NB4 (cell line): Measurements from ENCODE around the gene CTTNBP2NL.

Experiments
- DNase-seq: peaks from one replicate; pipeline ENCODE4 v3.0.0; 2010; ENCODE audit warnings: low read depth
- H3K4me3 ChIP-seq: one replicate; pipeline ENCODE4 v1.5.1; 2011; ENCODE audit warnings: mild to moderate bottlenecking, low read depth, low read length, moderate library complexity
- MAX ChIP-seq: IDR thresholded peaks from 2 replicates; pipeline ENCODE4 v1.6.1; 2011; ENCODE audit warnings: low read depth, low read length
- MYC ChIP-seq: IDR thresholded peaks from 2 replicates; pipeline ENCODE4 v1.6.1; 2011; ENCODE audit warnings: low read depth, low read length
- POLR2A ChIP-seq: IDR thresholded peaks from 2 replicates; pipeline ENCODE4 v1.6.1; 2011; ENCODE audit warnings: mild to moderate bottlenecking; ENCODE audit not compliant: insufficient read length; ENCODE audit errors: extremely low read depth
- TF ChIP-seq, protein P1 (sequence below): IDR thresholded peaks from one replicate; pipeline ENCODE4 v1.5.1; 2012; ENCODE audit warnings: low read depth, low read length

CTTNBP2NL gene

GRCh38 chr1:112505878-112506277, 109.9 kb downstream of the CTTNBP2NL start:
- no peak for DNase-seq
- H3K4me3 ChIP-seq, result no peak overlapping the region
- TF ChIP-seq MYC, result no peak
- TF ChIP-seq, protein P1, sequence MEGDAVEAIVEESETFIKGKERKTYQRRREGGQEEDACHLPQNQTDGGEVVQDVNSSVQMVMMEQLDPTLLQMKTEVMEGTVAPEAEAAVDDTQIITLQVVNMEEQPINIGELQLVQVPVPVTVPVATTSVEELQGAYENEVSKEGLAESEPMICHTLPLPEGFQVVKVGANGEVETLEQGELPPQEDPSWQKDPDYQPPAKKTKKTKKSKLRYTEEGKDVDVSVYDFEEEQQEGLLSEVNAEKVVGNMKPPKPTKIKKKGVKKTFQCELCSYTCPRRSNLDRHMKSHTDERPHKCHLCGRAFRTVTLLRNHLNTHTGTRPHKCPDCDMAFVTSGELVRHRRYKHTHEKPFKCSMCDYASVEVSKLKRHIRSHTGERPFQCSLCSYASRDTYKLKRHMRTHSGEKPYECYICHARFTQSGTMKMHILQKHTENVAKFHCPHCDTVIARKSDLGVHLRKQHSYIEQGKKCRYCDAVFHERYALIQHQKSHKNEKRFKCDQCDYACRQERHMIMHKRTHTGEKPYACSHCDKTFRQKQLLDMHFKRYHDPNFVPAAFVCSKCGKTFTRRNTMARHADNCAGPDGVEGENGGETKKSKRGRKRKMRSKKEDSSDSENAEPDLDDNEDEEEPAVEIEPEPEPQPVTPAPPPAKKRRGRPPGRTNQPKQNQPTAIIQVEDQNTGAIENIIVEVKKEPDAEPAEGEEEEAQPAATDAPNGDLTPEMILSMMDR, result no peak
- TF ChIP-seq MAX, result no peak
- TF ChIP-seq POLR2A, result no peak

DNA sequence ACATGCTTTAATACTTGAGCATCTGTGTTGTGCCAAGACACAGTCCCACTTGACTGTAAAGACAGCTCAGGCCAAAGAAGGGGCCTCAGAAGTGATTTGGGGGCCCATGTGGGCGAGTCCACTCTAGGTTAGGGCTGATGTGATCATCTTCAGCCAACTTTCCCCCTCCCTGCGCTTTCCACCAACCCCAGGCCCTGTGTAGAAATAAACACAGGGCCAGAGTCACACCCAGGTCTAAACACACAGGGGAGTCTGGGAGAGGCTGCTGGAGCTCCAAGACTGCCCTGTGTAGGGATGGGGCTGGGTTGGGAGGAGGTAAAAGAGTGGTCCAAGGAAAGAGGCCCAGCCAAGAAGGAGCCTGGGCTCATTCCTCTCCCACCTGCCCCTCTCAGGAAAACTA, 110.3 kb downstream of the CTTNBP2NL start:
- H3K4me3 ChIP-seq, result no peak overlapping the region
- no peak for TF ChIP-seq POLR2A
- TF ChIP-seq MAX, result no peak
- TF ChIP-seq, protein P1, result no peak
- TF ChIP-seq MYC, result no peak

GRCh38 chr1:112506731-112507130, 110.7 kb downstream of the CTTNBP2NL start:
- DNase-seq, result no peak
- no peak overlapping the region for H3K4me3 ChIP-seq
- no peak for TF ChIP-seq MAX
- no peak for TF ChIP-seq MYC
- TF ChIP-seq, protein P1, result no peak
- TF ChIP-seq POLR2A, result no peak

More for the DNA sequence above, 110.3 kb downstream of the CTTNBP2NL start:
- no peak for DNase-seq

DNA sequence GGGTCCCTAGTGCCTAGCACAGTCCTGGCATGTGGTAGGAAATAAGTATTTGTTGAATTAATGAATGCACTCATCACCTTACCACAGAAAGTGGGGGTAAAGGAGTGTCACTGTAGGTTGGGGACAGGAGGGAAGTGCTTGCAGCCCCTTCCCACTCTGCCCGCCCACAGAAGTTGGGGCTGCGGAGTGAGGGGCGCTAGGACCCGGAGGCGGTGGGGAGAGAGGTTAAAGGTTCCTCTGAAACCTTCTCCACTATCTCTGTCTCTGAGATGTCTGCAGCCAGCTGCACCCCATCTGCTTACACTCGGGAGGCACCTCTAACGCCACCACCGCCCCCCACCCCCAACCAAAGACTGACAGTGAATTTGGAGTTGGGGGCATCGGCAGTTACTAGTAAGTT, 111.3 kb downstream of the CTTNBP2NL start:
- H3K4me3 ChIP-seq, result no peak overlapping the region
- DNase-seq, result no peak
- TF ChIP-seq, protein P1, result no peak
- no peak for TF ChIP-seq MYC
- no peak for TF ChIP-seq POLR2A
- TF ChIP-seq MAX, result no peak

DNA sequence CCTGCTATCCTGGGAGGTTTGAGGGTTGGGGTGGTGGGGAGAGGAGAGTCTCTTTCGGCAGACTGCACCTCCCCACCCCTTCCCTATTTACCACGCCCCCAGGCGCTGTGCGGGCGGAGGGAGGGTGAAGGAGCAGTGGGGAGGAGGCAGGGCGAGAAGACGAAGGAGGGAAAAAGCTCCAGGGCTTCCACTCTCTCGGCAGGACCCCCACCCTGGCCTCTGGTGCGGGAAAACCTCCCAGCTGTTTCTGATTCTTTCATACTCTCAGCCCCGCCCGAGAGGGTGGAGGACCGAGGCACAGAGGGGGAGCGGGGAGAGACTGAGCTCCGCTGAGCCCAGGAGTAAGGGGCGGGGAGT, 111.9 kb downstream of the CTTNBP2NL start:
- TF ChIP-seq MAX, result no peak
- no peak for TF ChIP-seq POLR2A
- TF ChIP-seq MYC, result no peak
- TF ChIP-seq, protein P1, result no peak
- no peak for DNase-seq
- no peak overlapping the region for H3K4me3 ChIP-seq
